Left ventricle myocardium inferior (tissue), 1 donor: ENCODE results near the gene PTGR1. TPM values are rescaled to one million over a fixed set of nuclear protein-coding genes. Genes with fewer than 3 reads are reported as not detected.

Experiments
- DNase-seq: peaks from one replicate; pipeline ENCODE4 v3.0.0-alpha.2; 2020
- H3K27ac ChIP-seq: fragments of 200-600 bp; replicated peaks from 2 replicates; pipeline ENCODE4 v1.8.0; 2021
- H3K27me3 ChIP-seq: fragments of 200-600 bp; 2 replicates; pipeline ENCODE4 v1.8.0; 2021; ENCODE audit warnings: low read depth
- H3K36me3 ChIP-seq: fragments of 200-600 bp; 2 replicates; pipeline ENCODE4 v1.8.0; 2021
- H3K4me1 ChIP-seq: fragments of 200-600 bp; 2 replicates; pipeline ENCODE4 v1.8.0; 2021
- H3K4me3 ChIP-seq: fragments of 200-600 bp; 2 replicates; pipeline ENCODE4 v1.8.0; 2021; ENCODE audit warnings: mild to moderate bottlenecking, moderate library complexity
- H3K9me3 ChIP-seq: fragments of 200-600 bp; replicated peaks from 2 replicates; pipeline ENCODE4 v1.8.0; 2021
- CTCF ChIP-seq: fragments of 200-600 bp; IDR thresholded peaks from 2 replicates; pipeline ENCODE4 v1.8.0; 2021; ENCODE audit warnings: antibody characterized with exemption, mild to moderate bottlenecking, borderline replicate concordance
- intact Hi-C: fragments of 100-400 bp; cut with micrococcal nuclease; formaldehyde crosslinking; loops from one replicate; pipeline ENCODE4 v1.11.0; 2022
- total RNA-seq: library from RNA; stranded (reverse); fragmentation: NEBNext Ultra II Directional; extraction: Animal tissue kit (Norgen Biotek cat#: 25700); gene quantifications from one replicate; pipeline ENCODE4 v1.2.1, GENCODE V29; 2021
- donor health status: DM: no; HTN: yes; CAD: no; lungs with severe emphysema.

The PTGR1 gene
- total RNA-seq, 1 donor from 2014 or later: 50.2 TPM

- H3K4me3 ChIP-seq: no peak overlapping the region
- DNase-seq: no peak
- peaks cover under 1% of the 10 kb centered on the region for H3K4me1 ChIP-seq
- H3K36me3 ChIP-seq: peaks cover 29% of the 10 kb centered on the region
- no peak overlapping the region for H3K27ac ChIP-seq
- no peak for TF ChIP-seq CTCF
- H3K9me3 ChIP-seq: no peaks in the 10 kb centered on the region
- intact Hi-C loops: no loop called here
- H3K27me3 ChIP-seq: no peaks in the 10 kb centered on the region
These were observed 44.8 kb upstream of the PTGR1 start for GRCh38 chr9:111644195-111644772.

- DNase-seq: no peak
- no peaks in the 10 kb centered on the region for H3K27me3 ChIP-seq
- peaks cover 43% of the 10 kb centered on the region for H3K4me1 ChIP-seq
- TF ChIP-seq CTCF: no peak
- no peak overlapping the region for H3K27ac ChIP-seq
- H3K9me3 ChIP-seq: no peaks in the 10 kb centered on the region
- H3K4me3 ChIP-seq: no peak overlapping the region
- H3K36me3 ChIP-seq: no peaks in the 10 kb centered on the region
- intact Hi-C loops: no loop called here
These were observed 38.0 kb upstream of the PTGR1 start for GRCh38 chr9:111637421-111637950.

GRCh38 chr9:111634860-111635259 lies 35.4 kb upstream of the PTGR1 start:
- Histone ChIP-seq H3K4me1 (peaks cover 66% of the 10 kb centered on the region), H3K4me3 (no peak overlapping the region), H3K27ac (no peak overlapping the region), H3K27me3 (no peaks in the 10 kb centered on the region), H3K9me3 (no peaks in the 10 kb centered on the region), H3K36me3 (no peaks in the 10 kb centered on the region)
- intact Hi-C loops: no loop called here
- no peak for DNase-seq
- TF ChIP-seq CTCF: no peak

- Histone ChIP-seq H3K36me3 (no peaks in the 10 kb centered on the region), H3K27me3 (no peaks in the 10 kb centered on the region), H3K27ac (no peak overlapping the region), H3K9me3 (no peaks in the 10 kb centered on the region), H3K4me1 (peaks cover 60% of the 10 kb centered on the region), H3K4me3 (no peak overlapping the region)
- TF ChIP-seq CTCF: no peak
- DNase-seq: no peak
- intact Hi-C loops: no loop called here
These were observed 33.9 kb upstream of the PTGR1 start for GRCh38 chr9:111633389-111633736.

- Histone ChIP-seq H3K4me1 (peaks cover 60% of the 10 kb centered on the region), H3K4me3 (peak overlapping the region; percentile 97), H3K27me3 (no peaks in the 10 kb centered on the region), H3K9me3 (no peaks in the 10 kb centered on the region), H3K27ac (no peak overlapping the region), H3K36me3 (no peaks in the 10 kb centered on the region)
- TF ChIP-seq CTCF: no peak
- intact Hi-C loops: no loop called here
- DNase-seq: no peak
These were observed 33.4 kb upstream of the PTGR1 start for GRCh38 chr9:111632695-111633388.
